ENCODE measurements around the gene KREMEN2. TPM values are rescaled to one million over a fixed set of nuclear protein-coding genes. Genes with fewer than 3 reads are reported as not detected.
A peak's percentile ranks its signal among the peaks of the same experiment; 100 is the strongest.

Gene KREMEN2
- polyA plus RNA-seq, 1 donor from 2014 or later: 1.5 TPM

GRCh38 chr16:2986623-2987188 lies 22.6 kb downstream of the KREMEN2 start:
- Mint-ChIP-seq H3K27me3 (no peaks in the 10 kb centered on the region), H3K27ac (peak overlapping the region in 1 of 3 donors; percentile 18), H3K9me3 (no peaks in the 10 kb centered on the region), H3K4me3 (no peak overlapping the region), H3K36me3 (no peaks in the 10 kb centered on the region), H3K4me1 (peaks cover 0 to 8% (median 7%) of the 10 kb centered on the region in 3 donors)

GRCh38 chr16:2987286-2987685 lies 23.2 kb downstream of the KREMEN2 start:
- Mint-ChIP-seq H3K4me1 (peaks cover 0 to 7% (median 7%) of the 10 kb centered on the region in 3 donors), H3K27ac (no peak overlapping the region), H3K27me3 (no peaks in the 10 kb centered on the region), H3K9me3 (no peaks in the 10 kb centered on the region), H3K4me3 (no peak overlapping the region), H3K36me3 (no peaks in the 10 kb centered on the region)

- Mint-ChIP-seq H3K27ac (no peak overlapping the region), H3K4me1 (peaks cover 0 to 7% (median 4%) of the 10 kb centered on the region in 3 donors), H3K27me3 (no peaks in the 10 kb centered on the region), H3K9me3 (no peaks in the 10 kb centered on the region), H3K4me3 (no peak overlapping the region), H3K36me3 (no peaks in the 10 kb centered on the region)
Measured at GRCh38 chr16:2987833-2988232, 23.8 kb downstream of the KREMEN2 start.

GRCh38 chr16:2988590-2989099 lies 24.6 kb downstream of the KREMEN2 start:
- Mint-ChIP-seq H3K4me3 (no peak overlapping the region), H3K27ac (no peak overlapping the region), H3K9me3 (no peaks in the 10 kb centered on the region), H3K27me3 (no peaks in the 10 kb centered on the region), H3K36me3 (no peaks in the 10 kb centered on the region), H3K4me1 (peaks cover 0 to 4% (median 2%) of the 10 kb centered on the region in 3 donors)

- Mint-ChIP-seq H3K9me3 (no peaks in the 10 kb centered on the region), H3K36me3 (no peaks in the 10 kb centered on the region), H3K27ac (no peak overlapping the region)
Measured at GRCh38 chr16:2990891-2991290, 26.8 kb downstream of the KREMEN2 start.

GRCh38 chr16:2991566-2992261 lies 27.6 kb downstream of the KREMEN2 start:
- H3K9me3 Mint-ChIP-seq: no peaks in the 10 kb centered on the region
- H3K27me3 Mint-ChIP-seq: no peaks in the 10 kb centered on the region
- H3K4me1 Mint-ChIP-seq: no peaks in the 10 kb centered on the region
- H3K36me3 Mint-ChIP-seq: no peaks in the 10 kb centered on the region
- no peak overlapping the region for H3K4me3 Mint-ChIP-seq
- no peak overlapping the region for H3K27ac Mint-ChIP-seq

More at GRCh38 chr16:2990891-2991290, 26.8 kb downstream of the KREMEN2 start:
- Mint-ChIP-seq H3K4me3 (no peak overlapping the region), H3K27me3 (no peaks in the 10 kb centered on the region), H3K4me1 (no peaks in the 10 kb centered on the region)

- Mint-ChIP-seq H3K4me3 (peak overlapping the region in 1 of 4 donors; percentile 28), H3K36me3 (no peaks in the 10 kb centered on the region), H3K27me3 (no peaks in the 10 kb centered on the region), H3K4me1 (no peaks in the 10 kb centered on the region), H3K9me3 (no peaks in the 10 kb centered on the region), H3K27ac (no peak overlapping the region)
Measured at GRCh38 chr16:2992383-2993081, 28.5 kb downstream of the KREMEN2 start.

GRCh38 chr16:2996298-2996697 lies 32.2 kb downstream of the KREMEN2 start:
- no peaks in the 10 kb centered on the region for H3K9me3 Mint-ChIP-seq
- H3K27ac Mint-ChIP-seq: no peak overlapping the region
- peaks cover 2% of the 10 kb centered on the region for H3K36me3 Mint-ChIP-seq
- H3K27me3 Mint-ChIP-seq: peaks cover 6% of the 10 kb centered on the region
- H3K4me1 Mint-ChIP-seq: no peaks in the 10 kb centered on the region
- H3K4me3 Mint-ChIP-seq: no peak overlapping the region

- H3K36me3 Mint-ChIP-seq: peaks cover 2% of the 10 kb centered on the region
- H3K4me3 Mint-ChIP-seq: no peak overlapping the region
- no peak overlapping the region for H3K27ac Mint-ChIP-seq
- H3K27me3 Mint-ChIP-seq: peaks cover 8% of the 10 kb centered on the region
- H3K4me1 Mint-ChIP-seq: peaks cover 0 to 5% (median 4%) of the 10 kb centered on the region in 3 donors
- no peaks in the 10 kb centered on the region for H3K9me3 Mint-ChIP-seq
Measured at GRCh38 chr16:2999929-3000328, 35.9 kb downstream of the KREMEN2 start.

GRCh38 chr16:3000540-3000939 lies 36.5 kb downstream of the KREMEN2 start:
- peaks cover 11% of the 10 kb centered on the region for H3K27me3 Mint-ChIP-seq
- H3K4me1 Mint-ChIP-seq: peaks cover 0 to 5% (median 4%) of the 10 kb centered on the region in 3 donors
- no peak overlapping the region for H3K4me3 Mint-ChIP-seq
- H3K9me3 Mint-ChIP-seq: no peaks in the 10 kb centered on the region
- peaks cover 2% of the 10 kb centered on the region for H3K36me3 Mint-ChIP-seq
- H3K27ac Mint-ChIP-seq: peak overlapping the region in 1 of 3 donors; percentile 52

- Mint-ChIP-seq H3K4me1 (peaks cover 0 to 5% (median 4%) of the 10 kb centered on the region in 3 donors), H3K27me3 (peaks cover 15% of the 10 kb centered on the region), H3K4me3 (peak overlapping the region in 1 of 4 donors; percentile 39)
Measured at GRCh38 chr16:3001316-3001715, 37.2 kb downstream of the KREMEN2 start.

GRCh38 chr16:3003582-3004270 lies 39.7 kb downstream of the KREMEN2 start:
- Mint-ChIP-seq H3K9me3 (no peaks in the 10 kb centered on the region), H3K27ac (peak overlapping the region; percentile 47 to 86 (median 53)), H3K36me3 (peaks cover 2% of the 10 kb centered on the region), H3K27me3 (peaks cover 29% of the 10 kb centered on the region), H3K4me3 (peak overlapping the region; percentile 61 to 88 (median 78)), H3K4me1 (peaks cover 15 to 20% (median 20%) of the 10 kb centered on the region in 3 donors)

More at GRCh38 chr16:3001316-3001715, 37.2 kb downstream of the KREMEN2 start:
- H3K27ac Mint-ChIP-seq: peak overlapping the region in 1 of 3 donors; percentile 52
- H3K36me3 Mint-ChIP-seq: peaks cover 2% of the 10 kb centered on the region
- no peaks in the 10 kb centered on the region for H3K9me3 Mint-ChIP-seq

- no peak overlapping the region for H3K4me3 Mint-ChIP-seq
- no peak overlapping the region for H3K27ac Mint-ChIP-seq
- H3K27me3 Mint-ChIP-seq: peaks cover 26% of the 10 kb centered on the region
- peaks cover 2% of the 10 kb centered on the region for H3K36me3 Mint-ChIP-seq
- no peaks in the 10 kb centered on the region for H3K9me3 Mint-ChIP-seq
- H3K4me1 Mint-ChIP-seq: peaks cover 15 to 22% (median 20%) of the 10 kb centered on the region in 3 donors
Measured at GRCh38 chr16:3004319-3004718, 40.2 kb downstream of the KREMEN2 start.

- Mint-ChIP-seq H3K4me3 (peak overlapping the region in 3 of 4 donors; percentile 74 to 87 (median 76)), H3K27ac (peak overlapping the region in 1 of 3 donors; percentile 57), H3K36me3 (peaks cover 2% of the 10 kb centered on the region), H3K27me3 (peaks cover 25% of the 10 kb centered on the region), H3K9me3 (no peaks in the 10 kb centered on the region), H3K4me1 (peaks cover 15 to 22% (median 20%) of the 10 kb centered on the region in 3 donors)
Measured at GRCh38 chr16:3004781-3005284, 40.8 kb downstream of the KREMEN2 start.
